Mesendoderm (in vitro differentiated cells): ENCODE data around the gene CMTM3.

ENCODE experiments used
- DNase-seq: peaks from one replicate; pipeline ENCODE4 v3.0.0; 2013
- H2AK5ac ChIP-seq: 2 replicates; pipeline ENCODE4 v1.6.1; 2013; ENCODE audit warnings: low read length, inconsistent platforms
- H2BK120ac ChIP-seq: 2 replicates; pipeline ENCODE4 v1.6.1; 2013; ENCODE audit warnings: low read depth, mild to moderate bottlenecking, low read length, moderate library complexity, mixed read lengths
- H2BK15ac ChIP-seq: replicated peaks from 2 replicates; pipeline ENCODE4 v1.6.1; 2013; ENCODE audit warnings: low read depth, mild to moderate bottlenecking, moderate library complexity
- H2BK5ac ChIP-seq: 2 replicates; pipeline ENCODE4 v1.6.1; 2013; ENCODE audit warnings: low read length, inconsistent platforms
- H3K18ac ChIP-seq: 2 replicates; pipeline ENCODE4 v1.6.1; 2013; ENCODE audit warnings: mild to moderate bottlenecking, low read length, mixed read lengths
- H3K23ac ChIP-seq: one replicate; pipeline ENCODE4 v1.6.1; 2013; ENCODE audit warnings: low read length
- H3K27ac ChIP-seq: 2 replicates; pipeline ENCODE4 v1.5.1; 2013; ENCODE audit warnings: low read depth, mild to moderate bottlenecking, inconsistent platforms, low read length, moderate library complexity
- H3K27me3 ChIP-seq: 2 replicates; pipeline ENCODE4 v1.6.1; 2013; ENCODE audit warnings: low read length, control low read depth, mild to moderate bottlenecking, inconsistent platforms; ENCODE audit not compliant: insufficient read depth, poor library complexity
- H3K36me3 ChIP-seq: 2 replicates; pipeline ENCODE4 v1.6.1; 2013; ENCODE audit warnings: low read length, inconsistent platforms; ENCODE audit not compliant: control insufficient read depth, insufficient read depth
- H3K4ac ChIP-seq: one replicate; pipeline ENCODE4 v1.6.1; 2013; ENCODE audit warnings: low read depth, mild to moderate bottlenecking, low read length, moderate library complexity
- H3K4me1 ChIP-seq: 2 replicates; pipeline ENCODE4 v1.6.1; 2013; ENCODE audit warnings: low read depth, low read length, inconsistent platforms; ENCODE audit not compliant: control insufficient read depth
- H3K4me2 ChIP-seq: 2 replicates; pipeline ENCODE4 v1.6.1; 2013; ENCODE audit warnings: low read length
- H3K4me3 ChIP-seq: 2 replicates; pipeline ENCODE4 v1.5.1; 2013; ENCODE audit warnings: mild to moderate bottlenecking, low read length
- H3K56ac ChIP-seq: one replicate; pipeline ENCODE4 v1.6.1; 2013; ENCODE audit warnings: low read length
- H3K79me1 ChIP-seq: 2 replicates; pipeline ENCODE4 v1.6.1; 2013; ENCODE audit warnings: low read length, inconsistent platforms
- H3K79me2 ChIP-seq: 2 replicates; pipeline ENCODE4 v1.6.1; 2013; ENCODE audit warnings: mild to moderate bottlenecking, low read length; ENCODE audit not compliant: control insufficient read depth, insufficient read depth
- H3K9ac ChIP-seq: 2 replicates; pipeline ENCODE4 v1.6.1; 2013; ENCODE audit warnings: low read length, inconsistent platforms
- H4K5ac ChIP-seq: one replicate; pipeline ENCODE4 v1.6.1; 2013; ENCODE audit warnings: low read length
- H4K8ac ChIP-seq: one replicate; pipeline ENCODE4 v1.6.1; 2013; ENCODE audit warnings: low read depth, mild to moderate bottlenecking, control low read depth, low read length, moderate library complexity
- WGBS: extraction: QIAGEN DNeasy Blood & Tissue Kit; methylation state at CpG from one replicate; pipeline ENCODE4 v1.1.7; 2013; ENCODE audit warnings: low lambda C conversion rate, missing lambda C conversion rate; ENCODE audit not compliant: insufficient coverage; ENCODE audit errors: extremely low coverage; 5-methylcytosine and 5-hydroxymethylcytosine counted together

Gene CMTM3

GRCh38 chr16:66653581-66654350 lies 49.3 kb downstream of the CMTM3 start:
- no peak overlapping the region for H3K27ac ChIP-seq
- H3K79me2 ChIP-seq: no peaks in the 10 kb centered on the region
- H3K4ac ChIP-seq: no peak overlapping the region
- no peak overlapping the region for H3K4me3 ChIP-seq
- no peak overlapping the region for H2BK5ac ChIP-seq
- no peaks in the 10 kb centered on the region for H3K36me3 ChIP-seq
- no peak overlapping the region for H4K8ac ChIP-seq
- no peak overlapping the region for H3K4me2 ChIP-seq
- peaks cover 3% of the 10 kb centered on the region for H3K4me1 ChIP-seq
- H2BK15ac ChIP-seq: no peak overlapping the region
- no peaks in the 10 kb centered on the region for H3K79me1 ChIP-seq
- no peak overlapping the region for H2BK120ac ChIP-seq
- no peak overlapping the region for H3K56ac ChIP-seq
- H3K27me3 ChIP-seq: no peaks in the 10 kb centered on the region
- H3K23ac ChIP-seq: no peak overlapping the region
- no peak overlapping the region for H4K5ac ChIP-seq
- no peak overlapping the region for H2AK5ac ChIP-seq
- H3K9ac ChIP-seq: no peak overlapping the region
- no peak overlapping the region for H3K18ac ChIP-seq
- no CpG with 5 or more reads among the region's 6 CpGs for WGBS
- DNase-seq: no peak

GRCh38 chr16:66656547-66656946 lies 52.0 kb downstream of the CMTM3 start:
- H3K9ac ChIP-seq: no peak overlapping the region
- H3K4me1 ChIP-seq: peaks cover 3% of the 10 kb centered on the region
- WGBS: no CpG with 5 or more reads among the region's 3 CpGs
- no peak overlapping the region for H2BK15ac ChIP-seq
- H3K4me2 ChIP-seq: no peak overlapping the region
- H2BK5ac ChIP-seq: no peak overlapping the region
- no peaks in the 10 kb centered on the region for H3K27me3 ChIP-seq
- H3K23ac ChIP-seq: no peak overlapping the region
- no peak overlapping the region for H2AK5ac ChIP-seq
- no peak overlapping the region for H4K5ac ChIP-seq
- no peak overlapping the region for H3K4me3 ChIP-seq
- no peak overlapping the region for H3K27ac ChIP-seq
- no peaks in the 10 kb centered on the region for H3K36me3 ChIP-seq
- H3K79me1 ChIP-seq: peaks cover 1% of the 10 kb centered on the region
- no peak overlapping the region for H4K8ac ChIP-seq
- DNase-seq: no peak
- H3K56ac ChIP-seq: no peak overlapping the region
- H3K18ac ChIP-seq: no peak overlapping the region
- no peak overlapping the region for H2BK120ac ChIP-seq
- no peak overlapping the region for H3K4ac ChIP-seq
- no peaks in the 10 kb centered on the region for H3K79me2 ChIP-seq

- Histone ChIP-seq H3K56ac (no peak overlapping the region), H3K9ac (no peak overlapping the region), H3K18ac (no peak overlapping the region), H3K27ac (no peak overlapping the region), H2BK120ac (no peak overlapping the region), H3K4me1 (peaks cover 3% of the 10 kb centered on the region), H3K4me3 (no peak overlapping the region), H3K27me3 (no peaks in the 10 kb centered on the region), H3K4ac (no peak overlapping the region), H2AK5ac (no peak overlapping the region), H3K79me2 (no peaks in the 10 kb centered on the region), H2BK5ac (no peak overlapping the region), H3K79me1 (peaks cover 5% of the 10 kb centered on the region), H3K23ac (no peak overlapping the region), H2BK15ac (no peak overlapping the region), H3K4me2 (no peak overlapping the region), H3K36me3 (no peaks in the 10 kb centered on the region), H4K8ac (no peak overlapping the region), H4K5ac (no peak overlapping the region)
- no CpG with 5 or more reads among the region's 6 CpGs for WGBS
- DNase-seq: peak; percentile 37
Observed at GRCh38 chr16:66658143-66658859, 53.8 kb downstream of the CMTM3 start.

- H3K79me1 ChIP-seq: peaks cover 5% of the 10 kb centered on the region
- no CpG with 5 or more reads among the region's 5 CpGs for WGBS
- H3K27me3 ChIP-seq: no peaks in the 10 kb centered on the region
- no peaks in the 10 kb centered on the region for H3K79me2 ChIP-seq
- no peak overlapping the region for H3K27ac ChIP-seq
- H3K4ac ChIP-seq: no peak overlapping the region
- H4K8ac ChIP-seq: no peak overlapping the region
- H3K18ac ChIP-seq: no peak overlapping the region
- H3K9ac ChIP-seq: no peak overlapping the region
- peaks cover 3% of the 10 kb centered on the region for H3K4me1 ChIP-seq
- no peak overlapping the region for H2BK15ac ChIP-seq
- no peak for DNase-seq
- no peak overlapping the region for H2BK5ac ChIP-seq
- no peak overlapping the region for H3K4me2 ChIP-seq
- H3K56ac ChIP-seq: no peak overlapping the region
- no peak overlapping the region for H3K23ac ChIP-seq
- no peak overlapping the region for H2BK120ac ChIP-seq
- H2AK5ac ChIP-seq: no peak overlapping the region
- no peak overlapping the region for H4K5ac ChIP-seq
- H3K36me3 ChIP-seq: no peaks in the 10 kb centered on the region
- no peak overlapping the region for H3K4me3 ChIP-seq
Observed at GRCh38 chr16:66658860-66659190, 54.3 kb downstream of the CMTM3 start.

- H3K79me2 ChIP-seq: no peaks in the 10 kb centered on the region
- H4K5ac ChIP-seq: no peak overlapping the region
- no peak overlapping the region for H2AK5ac ChIP-seq
- peak overlapping the region; percentile 68 for H3K56ac ChIP-seq
- H3K23ac ChIP-seq: peak overlapping the region; percentile 24
- H3K4ac ChIP-seq: no peak overlapping the region
- DNase-seq: peak; percentile 81
- no peak overlapping the region for H2BK15ac ChIP-seq
- no peak overlapping the region for H2BK5ac ChIP-seq
- H3K4me3 ChIP-seq: no peak overlapping the region
- H3K4me2 ChIP-seq: no peak overlapping the region
- no peak overlapping the region for H2BK120ac ChIP-seq
- H4K8ac ChIP-seq: no peak overlapping the region
- H3K27me3 ChIP-seq: no peaks in the 10 kb centered on the region
- no peak overlapping the region for H3K27ac ChIP-seq
- no peak overlapping the region for H3K18ac ChIP-seq
- WGBS: no CpG with 5 or more reads among the region's 9 CpGs
- H3K4me1 ChIP-seq: peaks cover 3% of the 10 kb centered on the region
- H3K36me3 ChIP-seq: no peaks in the 10 kb centered on the region
- peak overlapping the region; percentile 27 for H3K9ac ChIP-seq
- peaks cover 5% of the 10 kb centered on the region for H3K79me1 ChIP-seq
Observed at GRCh38 chr16:66660422-66661209, 56.1 kb downstream of the CMTM3 start.
